ENCODE measurements around the gene UBB.

GRCh38 chr17:16371742-16372141 lies 9.1 kb upstream of the UBB start:
- no peak for TF ChIP-seq POLR2AphosphoS5 (IDR thresholded peaks at IDR 0.05; ENCODE audit: low read depth)
- TF ChIP-seq REST (IDR thresholded peaks at IDR 0.05; ENCODE audit: insufficient replicate concordance, low read depth) = no peak
- TF ChIP-seq CTCF (IDR thresholded peaks at IDR 0.05; ENCODE audit: insufficient read depth, low read length) = no peak
- TF ChIP-seq GABPA (IDR thresholded peaks at IDR 0.05; ENCODE audit: low read depth) = no peak
- no peak for TF ChIP-seq SPI1 (IDR thresholded peaks at IDR 0.05; ENCODE audit: borderline replicate concordance, low read depth)
